Superior temporal gyrus (tissue), 1 donor: Measurements from ENCODE around the gene IFITM10.

Experiments used
- DNase-seq: peaks from one replicate; pipeline ENCODE4 v3.0.0-alpha.2; 2016; ENCODE audit errors: extremely low spot score

The IFITM10 gene

GRCh38 chr11:1717745-1718144 is 32.6 kb downstream of the IFITM10 start:
- no peak for DNase-seq

DNA sequence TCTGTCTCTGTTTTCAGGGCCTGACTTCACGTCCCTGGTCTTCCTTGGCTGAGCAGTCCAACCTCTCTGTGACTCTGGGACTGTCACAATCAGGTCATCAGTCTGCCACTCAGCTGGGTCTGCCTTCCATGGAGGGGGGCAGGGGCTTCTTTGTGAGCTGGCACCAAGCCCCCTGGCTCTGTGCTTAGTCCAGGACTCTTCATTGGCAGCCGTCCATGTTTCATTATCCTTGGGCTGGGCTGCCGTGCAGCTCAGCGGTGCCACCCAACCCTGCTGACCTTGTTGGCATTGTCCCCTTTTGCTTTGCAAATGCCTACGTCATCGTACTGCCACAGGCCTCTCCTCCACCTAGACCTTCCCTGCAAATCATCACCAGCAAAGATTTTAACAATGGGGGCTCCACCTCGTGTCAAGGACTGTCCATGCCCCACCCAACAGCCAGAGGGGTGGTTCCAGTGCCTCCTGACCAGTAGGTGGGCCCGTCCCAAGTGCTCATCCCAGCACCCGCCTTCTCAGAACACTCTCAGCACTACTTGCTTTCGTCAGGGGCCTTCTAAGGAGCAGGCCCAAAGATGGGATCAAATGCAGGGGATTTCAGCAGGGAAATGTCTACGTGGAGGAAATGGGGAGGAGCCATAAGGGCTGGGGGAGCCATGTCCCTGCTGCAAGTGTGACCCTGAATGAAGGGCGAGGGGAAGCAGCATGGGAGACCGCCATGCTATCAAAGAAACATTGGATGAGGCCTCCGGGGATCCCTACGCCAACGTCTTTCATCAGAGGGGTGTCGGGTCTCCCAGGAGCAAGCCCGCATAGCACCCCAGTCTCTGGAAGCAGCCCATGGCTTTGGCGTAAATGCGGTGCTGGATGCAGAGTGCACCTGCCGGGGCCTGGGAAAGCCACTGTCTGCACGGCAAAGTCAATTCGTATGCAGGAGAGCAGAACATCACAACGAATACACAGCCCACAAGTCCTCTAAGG is 35.2 kb downstream of the IFITM10 start:
- no peak for DNase-seq

- no peak for DNase-seq
These were observed 41.7 kb downstream of the IFITM10 start for GRCh38 chr11:1708716-1709115.

DNA sequence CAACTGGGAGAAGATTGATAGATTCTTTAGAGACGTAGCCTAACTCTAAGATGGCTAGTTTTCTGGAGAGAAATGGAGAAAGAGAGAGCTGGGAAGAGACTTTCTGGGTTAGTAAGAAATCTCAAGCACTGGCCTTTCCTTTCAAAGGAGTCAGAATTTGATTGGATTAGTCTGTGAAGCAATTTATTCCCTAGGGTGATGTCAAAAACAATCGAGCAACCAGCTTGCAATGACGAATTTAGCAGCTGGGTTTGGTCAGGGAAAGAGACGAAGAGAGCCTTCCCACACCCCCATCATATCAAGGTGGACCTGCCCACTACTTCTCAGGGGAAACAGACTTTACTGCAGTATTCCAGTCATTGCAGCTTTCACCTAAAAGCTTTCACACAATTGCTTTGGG is 42.6 kb downstream of the IFITM10 start:
- no peak for DNase-seq

DNA sequence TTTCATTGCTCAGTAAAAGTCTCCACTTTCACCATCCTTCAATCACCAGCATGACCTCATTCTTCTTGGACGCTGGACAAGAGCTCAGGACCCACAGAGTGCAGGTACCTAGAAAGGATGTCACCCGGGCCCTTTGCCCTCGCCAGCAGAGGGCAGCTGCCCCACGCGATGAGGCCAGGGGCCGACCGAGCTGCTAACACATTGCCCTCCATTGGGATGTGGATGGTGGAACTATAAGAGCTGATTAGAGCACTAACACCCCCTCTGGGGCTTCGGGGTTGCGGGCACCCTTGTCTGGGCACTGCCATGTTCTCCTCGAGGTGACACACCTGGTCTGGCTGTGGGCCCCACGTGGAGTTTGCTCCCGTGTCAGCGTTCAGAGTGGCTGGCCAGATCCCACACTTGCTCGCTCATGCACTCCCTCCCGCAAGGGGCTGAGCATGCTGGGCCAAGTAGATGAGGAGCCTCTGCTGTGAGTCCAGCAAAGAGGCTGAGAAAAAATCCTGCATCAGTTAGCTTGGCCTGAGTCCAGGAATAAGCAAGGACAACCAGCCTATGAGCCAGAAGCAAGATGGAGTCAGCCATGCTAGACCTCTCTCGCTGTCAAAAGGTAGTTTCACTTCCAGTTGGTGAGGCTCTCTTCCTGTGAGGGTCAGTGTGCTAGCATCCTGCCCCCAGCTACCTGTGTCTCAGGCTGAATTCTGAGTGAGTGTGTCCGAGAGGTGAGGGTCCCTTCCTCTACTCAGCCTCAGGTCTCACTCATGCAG is 43.6 kb downstream of the IFITM10 start:
- DNase-seq, result no peak

DNA sequence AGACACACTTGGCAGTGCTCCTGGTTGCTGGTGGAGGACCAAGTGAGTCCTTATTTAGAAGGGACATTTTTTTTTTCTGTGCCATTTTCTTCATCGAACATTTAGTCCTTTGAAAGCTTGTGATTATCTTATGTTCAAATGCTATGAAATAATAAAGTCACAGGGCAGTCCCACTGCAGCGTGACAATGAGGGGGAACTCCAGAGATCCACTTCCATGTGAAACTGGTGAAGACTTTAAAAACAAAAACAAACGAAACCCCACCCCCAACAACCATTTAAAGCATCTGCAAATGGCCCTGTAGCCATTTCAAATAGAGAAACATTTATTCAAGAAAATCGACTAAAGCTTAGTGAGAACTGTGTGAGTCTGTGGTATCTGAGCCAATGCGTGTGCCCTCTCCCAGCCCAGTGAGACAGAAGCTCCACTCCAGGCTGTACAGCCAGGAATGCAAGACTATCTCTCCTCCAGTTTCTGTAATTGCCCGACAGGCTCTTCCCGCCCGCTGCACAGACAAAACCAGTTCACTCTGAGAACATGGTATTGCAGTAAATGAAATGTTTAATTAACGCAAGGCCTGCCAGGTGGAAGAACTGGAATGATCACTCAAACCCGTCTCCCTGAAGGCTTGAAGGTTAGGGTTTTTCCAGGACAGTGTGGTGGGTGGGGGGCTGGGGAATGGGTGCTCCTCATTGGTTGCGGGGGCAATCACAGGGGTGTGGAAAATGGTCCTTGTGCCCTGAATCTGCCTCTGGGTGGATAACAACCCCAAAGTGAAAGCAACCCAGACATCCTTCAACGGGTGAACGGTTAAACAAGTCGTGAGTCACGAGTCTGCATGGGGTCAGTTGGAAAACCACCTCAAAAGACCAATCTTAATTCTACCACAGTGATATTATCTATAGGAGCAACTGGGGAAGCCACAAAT is 45.0 kb downstream of the IFITM10 start:
- no peak for DNase-seq

DNA sequence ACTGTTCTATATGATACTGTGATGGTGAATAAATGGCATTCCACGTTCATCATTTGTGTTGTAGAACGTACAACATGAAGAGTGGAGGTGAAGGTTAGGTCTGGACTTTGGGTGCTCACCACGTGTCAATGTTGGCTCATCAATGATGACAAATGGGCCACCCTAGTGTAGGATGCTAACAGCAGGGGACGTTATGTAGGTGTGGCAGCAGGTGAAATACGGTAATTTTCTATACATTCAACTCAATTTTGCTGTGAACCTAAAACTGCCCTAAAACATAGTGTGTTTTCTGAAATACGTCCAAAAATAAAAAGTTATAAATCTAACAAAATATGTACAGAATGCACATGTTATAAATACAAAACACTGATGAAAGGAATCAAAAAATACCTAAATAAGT is 47.2 kb downstream of the IFITM10 start:
- no peak for DNase-seq

- DNase-seq, result no peak
These were observed 47.9 kb downstream of the IFITM10 start for GRCh38 chr11:1702506-1702905.

DNA sequence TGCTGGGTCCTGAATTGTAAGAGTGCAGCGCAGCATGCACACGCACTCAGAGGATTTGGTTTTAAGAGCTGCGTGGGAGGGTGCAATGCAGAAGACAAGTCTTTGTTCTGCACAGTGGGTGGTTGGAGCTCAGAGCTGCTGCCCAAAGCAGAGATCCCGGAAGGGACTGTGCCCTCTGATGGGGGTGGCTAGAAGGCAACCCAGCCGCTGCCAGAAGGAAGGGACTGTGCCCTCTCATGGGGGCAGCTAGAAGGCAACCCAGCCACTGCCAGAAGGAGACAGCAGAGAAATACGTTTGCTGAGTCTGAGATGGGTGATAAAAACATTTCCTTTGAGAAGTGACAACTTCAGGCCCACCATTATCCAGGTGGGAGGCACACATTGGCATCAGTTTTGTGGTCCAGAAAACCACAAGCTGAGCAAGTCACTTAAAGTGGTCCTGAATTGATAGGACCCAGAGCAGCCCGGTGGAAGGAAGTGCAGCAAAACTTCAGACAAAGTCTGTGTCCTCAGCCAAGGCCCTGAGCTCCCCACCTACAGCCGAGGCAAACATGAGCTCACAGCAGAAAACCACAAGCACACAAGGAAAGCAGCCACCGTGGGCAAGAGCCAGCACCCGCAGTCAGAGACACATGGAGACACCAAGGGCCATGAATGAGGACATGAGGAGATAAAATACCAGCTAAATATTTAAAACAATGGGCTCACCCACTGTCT is 49.1 kb downstream of the IFITM10 start:
- DNase-seq, result no peak

GRCh38 chr11:1699771-1700170 is 50.6 kb downstream of the IFITM10 start:
- no peak for DNase-seq

- DNase-seq, result no peak
These were observed 53.5 kb downstream of the IFITM10 start, which contains the start of gene KRTAP5-6 for GRCh38 chr11:1696608-1697570. TSS of gene KRTAP5-6 (plus strand) at chr11:1697195. CDS start at chr11:1697246, 51 bp downstream.

DNA sequence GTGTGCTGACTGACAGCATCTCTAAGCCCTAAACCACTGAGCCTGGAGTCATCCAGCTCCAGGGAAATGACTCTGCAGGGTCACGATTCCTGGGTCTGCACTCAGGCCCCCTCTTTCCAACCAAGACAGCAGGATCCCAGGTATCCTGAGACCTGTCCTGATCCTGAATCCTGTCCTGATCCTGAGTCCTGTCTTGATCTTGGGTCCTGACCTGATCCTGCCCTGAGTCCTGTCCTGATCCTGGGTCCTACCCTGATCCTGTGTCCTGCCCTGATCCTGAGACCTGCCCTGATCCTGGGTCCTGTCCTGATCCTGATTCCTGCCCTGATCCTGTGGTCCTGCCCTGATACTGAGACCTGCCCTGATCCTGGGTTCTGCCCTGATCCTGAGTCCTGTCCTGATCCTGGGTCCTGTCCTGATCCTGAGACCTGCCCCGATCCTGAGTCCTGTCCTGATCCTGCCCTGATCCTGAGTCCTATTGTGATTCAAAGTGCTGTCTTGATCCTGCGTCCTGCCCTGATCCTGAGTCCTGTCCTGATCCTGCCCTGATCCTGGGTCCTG is 54.8 kb downstream of the IFITM10 start:
- no peak for DNase-seq

DNA sequence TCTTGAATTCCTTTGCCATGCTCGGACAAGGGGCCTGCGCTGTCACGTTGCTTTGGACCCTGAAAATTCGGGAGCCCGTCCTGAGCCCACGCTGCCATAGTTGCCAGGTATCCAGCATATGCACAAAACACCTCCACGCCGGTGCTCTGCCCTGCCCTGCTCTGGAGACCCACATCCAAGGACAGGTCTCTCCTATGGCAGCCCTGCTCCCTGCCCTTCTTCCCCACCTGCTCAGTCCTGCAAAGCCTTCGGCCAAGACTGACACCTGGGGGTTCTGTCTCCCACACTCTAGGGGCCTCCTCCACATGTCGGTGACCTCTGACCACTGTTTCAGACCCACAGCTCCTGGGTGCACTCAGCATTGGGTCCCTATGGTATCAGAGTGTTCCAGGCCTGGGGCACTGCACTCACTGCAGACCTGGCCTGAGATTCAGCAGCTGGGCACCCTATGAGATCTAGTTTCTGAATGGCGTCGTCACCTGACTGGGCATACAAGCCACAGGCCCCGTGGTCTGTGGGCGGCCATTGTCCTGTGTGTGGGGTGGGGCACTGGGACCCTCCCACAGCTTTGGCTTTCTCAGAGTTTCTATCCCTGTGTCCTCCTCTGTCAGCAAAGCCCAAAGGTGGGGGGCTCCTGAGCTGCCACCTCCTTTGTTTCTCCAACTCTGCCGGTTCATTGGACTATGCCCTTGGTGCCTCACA is 55.4 kb downstream of the IFITM10 start:
- DNase-seq, result no peak

DNA sequence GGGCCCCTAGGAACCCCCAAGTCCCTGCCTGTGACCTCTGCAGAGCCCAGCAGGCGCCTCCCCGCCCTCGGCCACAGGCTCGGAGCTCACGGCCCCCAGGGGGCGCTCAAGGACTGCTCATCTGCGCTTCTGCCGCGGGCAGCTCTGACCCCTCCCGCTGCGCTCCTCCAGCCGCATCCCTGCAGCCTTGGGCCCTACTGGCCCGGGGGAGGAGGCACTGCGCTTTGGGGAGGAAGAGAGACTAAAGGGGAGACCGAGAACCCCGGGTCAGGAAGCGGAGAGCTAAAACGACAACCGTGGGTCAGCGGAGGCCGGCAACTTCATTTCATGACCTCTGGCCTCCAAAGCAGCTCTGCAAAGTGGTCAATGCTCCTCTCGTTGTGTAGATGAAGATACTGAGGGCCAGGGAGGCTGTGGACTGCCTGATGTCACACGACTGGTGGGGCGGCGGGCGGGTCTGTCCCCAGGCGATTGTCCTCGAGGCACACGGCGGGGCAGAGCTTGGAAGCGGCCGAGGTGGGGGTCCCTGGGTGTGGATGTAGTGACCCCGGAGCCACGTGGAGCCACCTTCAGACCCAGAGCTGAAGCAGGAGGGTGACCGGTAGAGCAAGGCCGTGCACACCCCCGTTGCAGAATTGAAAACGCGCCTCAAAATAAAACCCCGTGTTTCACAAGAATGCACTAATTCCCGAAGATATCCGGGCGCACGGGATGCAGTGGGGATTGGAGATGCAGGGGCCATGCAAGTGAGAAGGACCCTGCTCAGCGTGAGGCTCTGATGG is 56.1 kb downstream of the IFITM10 start:
- peak; percentile 93 for DNase-seq

DNA sequence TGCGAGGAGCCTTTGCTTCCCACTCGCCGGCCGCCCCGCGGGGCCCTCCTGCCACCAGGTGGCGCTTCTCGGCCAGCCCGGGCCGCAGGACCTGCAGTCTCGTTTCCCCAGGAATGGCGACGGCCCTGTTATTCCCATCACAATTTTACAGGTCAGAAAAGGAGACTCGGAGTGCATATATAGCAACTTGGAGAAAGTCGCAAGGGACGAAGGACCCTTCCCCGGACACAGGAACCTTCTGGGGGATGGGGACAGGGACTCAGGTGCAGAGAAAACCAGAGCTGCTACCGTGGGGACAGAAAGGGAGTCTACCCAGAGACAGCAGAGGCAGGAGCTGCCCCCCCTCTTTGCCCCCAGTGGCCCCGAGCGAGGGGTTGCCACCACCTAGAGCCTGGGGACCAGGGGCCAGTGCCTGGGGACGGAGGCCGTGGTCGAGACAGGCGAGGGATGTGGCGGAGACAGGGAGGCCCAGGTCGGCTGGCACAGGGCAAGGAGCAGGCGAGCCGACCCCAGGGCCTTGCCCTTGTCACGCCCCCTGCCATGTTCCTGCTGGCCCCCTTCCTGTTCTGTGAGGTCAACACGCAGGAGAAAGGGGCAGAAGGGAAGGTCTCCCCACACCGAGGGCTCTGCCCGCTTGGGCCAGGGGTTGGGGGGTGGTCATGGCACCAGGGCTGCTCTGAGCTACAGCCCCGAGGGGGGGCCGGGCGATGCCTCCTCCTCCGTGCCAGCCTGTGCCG is 56.9 kb downstream of the IFITM10 start:
- DNase-seq, result peak; percentile 88

DNA sequence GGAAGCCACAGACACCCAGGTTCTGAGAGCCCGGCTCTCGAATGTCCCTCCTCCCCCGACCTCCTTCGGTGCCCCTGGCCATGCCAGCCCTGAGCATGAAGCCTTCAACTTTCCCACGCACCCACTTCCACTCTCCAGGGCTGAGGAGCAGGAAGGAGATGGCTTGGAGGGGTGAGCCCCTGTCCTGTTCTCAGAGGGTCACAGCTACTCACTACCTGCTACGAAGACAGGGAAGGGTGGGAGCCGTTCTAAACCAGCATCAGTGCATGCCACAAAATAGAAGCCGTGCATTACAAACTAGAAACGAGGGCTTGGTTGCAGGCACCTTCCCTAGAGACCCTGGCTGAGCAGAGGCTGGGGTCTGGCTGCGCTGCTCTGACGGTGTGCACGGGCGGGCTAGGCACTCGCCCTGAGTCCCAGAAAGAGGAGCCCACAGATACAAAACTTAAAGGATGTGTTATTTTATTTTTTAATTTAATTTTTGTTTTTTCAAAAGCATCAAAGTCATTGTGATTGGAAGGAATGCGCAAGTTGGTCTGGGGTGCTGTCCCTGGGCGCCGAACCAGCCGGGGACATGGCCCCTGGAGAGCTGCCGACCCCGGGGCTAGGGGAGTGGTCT is 57.6 kb downstream of the IFITM10 start:
- DNase-seq, result no peak
